Measurements from ENCODE around the gene SYVN1.
"Not testable (repeated sequence)": the region's sequence is repeated elsewhere in the genome, so short reads cannot be mapped to it uniquely, and the experiment has no call there.

The SYVN1 gene

GRCh38 chr11:65151331-65151899 is 17.1 kb upstream of the SYVN1 start:
- no peak overlapping the region for H3K4me3 ChIP-seq (replicated peaks in 1 of 2; ENCODE audit: low read depth in 2 of 2, low read length in 2 of 2)
- no peak for DNase-seq (ENCODE audit: low read depth in 2 of 2)
- TF ChIP-seq CTCF (IDR thresholded peaks at IDR 0.05; ENCODE audit: low read depth, low read length): no peak

GRCh38 chr11:65150509-65151299 is 16.4 kb upstream of the SYVN1 start:
- no peak for TF ChIP-seq CTCF (IDR thresholded peaks at IDR 0.05; ENCODE audit: low read depth, low read length)
- DNase-seq (ENCODE audit: low read depth in 2 of 2): peak; percentile 62 to 88
- H3K4me3 ChIP-seq (replicated peaks in 1 of 2; ENCODE audit: low read depth in 2 of 2, low read length in 2 of 2): no peak overlapping the region

GRCh38 chr11:65150131-65150508 is 15.8 kb upstream of the SYVN1 start:
- H3K4me3 ChIP-seq (replicated peaks in 1 of 2; ENCODE audit: low read depth in 2 of 2, low read length in 2 of 2); DNase-seq (ENCODE audit: low read depth in 2 of 2): not testable (repeated sequence)

- no peak for TF ChIP-seq CTCF (IDR thresholded peaks at IDR 0.05; ENCODE audit: low read depth, low read length)
- no peak for DNase-seq (ENCODE audit: low read depth in 2 of 2)
These were observed 14.3 kb upstream of the SYVN1 start for GRCh38 chr11:65148657-65149056.

GRCh38 chr11:65147352-65148075 is 13.2 kb upstream of the SYVN1 start:
- no peak overlapping the region for H3K4me3 ChIP-seq (replicated peaks in 1 of 2; ENCODE audit: low read depth in 2 of 2, low read length in 2 of 2)
- no peak for TF ChIP-seq CTCF (IDR thresholded peaks at IDR 0.05; ENCODE audit: low read depth, low read length)
- DNase-seq (ENCODE audit: low read depth in 2 of 2): no peak

More at GRCh38 chr11:65148657-65149056, 14.3 kb upstream of the SYVN1 start:
- H3K4me3 ChIP-seq (replicated peaks in 1 of 2; ENCODE audit: low read depth in 2 of 2, low read length in 2 of 2): no peak overlapping the region

GRCh38 chr11:65141896-65142494 is 7.7 kb upstream of the SYVN1 start:
- TF ChIP-seq CTCF (IDR thresholded peaks at IDR 0.05; ENCODE audit: low read depth, low read length): no peak
- no peak for DNase-seq (ENCODE audit: low read depth in 2 of 2)
- no peak overlapping the region for H3K4me3 ChIP-seq (replicated peaks in 1 of 2; ENCODE audit: low read depth in 2 of 2, low read length in 2 of 2)
